Colon (tissue), 2 donors: ENCODE data around the gene SMIM17.
"Not testable (repeated sequence)": the region's sequence is repeated elsewhere in the genome, so short reads cannot be mapped to it uniquely, and the experiment has no call there.

Experiments
- FAIRE-seq: peaks from 2 replicates; lab custom pipeline; 2012; peaks lifted over from hg19 to GRCh38; lab: Jason Lieb, UNC
- donor health status: control.
- donor health status: control.

SMIM17 gene

GRCh38 chr19:56660381-56661107, 17.6 kb downstream of the SMIM17 start:
- FAIRE-seq = no peak

- no peak for FAIRE-seq
Measured at GRCh38 chr19:56661248-56661647, 18.3 kb downstream of the SMIM17 start.

- no peak for FAIRE-seq
Measured at GRCh38 chr19:56663931-56664500, 21.1 kb downstream of the SMIM17 start.

- FAIRE-seq = no peak
Measured at GRCh38 chr19:56664511-56664910, 21.6 kb downstream of the SMIM17 start.

GRCh38 chr19:56667311-56667870, 24.4 kb downstream of the SMIM17 start:
- FAIRE-seq = no peak

- FAIRE-seq = no peak
Measured at GRCh38 chr19:56668676-56669075, 25.7 kb downstream of the SMIM17 start.

GRCh38 chr19:56670401-56670960, 27.5 kb downstream of the SMIM17 start:
- FAIRE-seq = no peak

GRCh38 chr19:56670961-56671612, 28.1 kb downstream of the SMIM17 start:
- FAIRE-seq = no peak

GRCh38 chr19:56671613-56671994, 28.6 kb downstream of the SMIM17 start, which contains the start of gene ZNF835:
Gene ZNF835, minus strand, starts transcription at chr19:56671757. Its CDS starts 6,559 bp downstream, at chr19:56665198.
- no peak for FAIRE-seq

- FAIRE-seq = not testable (repeated sequence)
Measured at GRCh38 chr19:56672610-56673009, 29.7 kb downstream of the SMIM17 start.

GRCh38 chr19:56678205-56678604, 35.2 kb downstream of the SMIM17 start:
- FAIRE-seq = no peak

- no peak for FAIRE-seq
Measured at GRCh38 chr19:56681702-56682101, 38.7 kb downstream of the SMIM17 start.

GRCh38 chr19:56683116-56683515, 40.2 kb downstream of the SMIM17 start:
- FAIRE-seq = no peak

- FAIRE-seq = no peak
Measured at GRCh38 chr19:56687031-56687430, 44.1 kb downstream of the SMIM17 start.

- no peak for FAIRE-seq
Measured at GRCh38 chr19:56689198-56689597, 46.2 kb downstream of the SMIM17 start.

- no peak for FAIRE-seq
Measured at GRCh38 chr19:56690670-56691069, 47.7 kb downstream of the SMIM17 start.

- no peak for FAIRE-seq
Measured at GRCh38 chr19:56692206-56692895, 49.4 kb downstream of the SMIM17 start.

- FAIRE-seq = no peak
Measured at GRCh38 chr19:56699552-56699951, 56.6 kb downstream of the SMIM17 start.

GRCh38 chr19:56701895-56702294, 58.9 kb downstream of the SMIM17 start:
- no peak for FAIRE-seq

- no peak for FAIRE-seq
Measured at GRCh38 chr19:56705939-56706338, 63.0 kb downstream of the SMIM17 start.
